Measurements from ENCODE around the gene SIRT6. TPM values are rescaled to one million over a fixed set of nuclear protein-coding genes. Genes with fewer than 3 reads are reported as not detected.
A peak's percentile ranks its signal among the peaks of the same experiment; 100 is the strongest.

The SIRT6 gene
- total RNA-seq, 1 donor, result 16.3 TPM

DNA sequence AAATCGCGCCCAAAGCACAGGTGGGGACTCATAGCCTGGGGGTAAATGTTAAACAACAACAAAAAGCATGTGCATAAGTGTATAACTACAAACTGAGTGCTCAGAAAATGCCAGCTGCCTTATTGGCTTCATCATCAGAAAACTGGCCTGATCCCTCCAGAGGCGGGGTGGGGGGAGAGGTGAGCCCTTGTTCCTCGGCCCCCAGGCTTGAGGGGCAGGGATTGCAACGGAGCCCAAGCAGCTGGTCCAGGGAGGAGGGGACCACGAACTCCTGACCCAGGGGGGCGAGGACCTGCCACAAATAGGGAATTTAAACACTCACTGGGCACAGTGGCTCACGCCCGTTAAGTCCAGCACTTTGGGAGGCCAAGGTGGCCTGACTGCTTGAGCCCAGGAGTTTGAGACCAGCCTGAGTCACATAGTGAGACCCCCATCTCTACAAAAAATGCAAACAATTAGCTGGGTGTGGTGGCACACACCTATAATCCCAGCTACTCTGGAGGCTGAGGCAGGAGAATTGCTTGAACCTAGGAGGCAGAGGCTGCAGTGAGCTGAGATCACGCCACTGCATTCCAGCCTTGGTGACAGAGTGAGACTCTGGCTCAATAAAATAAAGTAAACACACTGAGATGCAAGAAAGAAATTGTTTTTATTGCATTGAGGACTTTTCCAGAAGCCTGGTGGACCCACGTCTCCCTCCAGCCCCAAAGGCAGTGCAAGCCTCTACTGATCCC is 8.7 kb downstream of the SIRT6 start:
- Histone ChIP-seq H3K36me3 (ENCODE audit: insufficient read depth, low read length) (no peaks in the 10 kb centered on the region), H3K27ac (ENCODE audit: low read depth, low read length) (no peak overlapping the region), H3K4me1 (ENCODE audit: insufficient read depth, low read length) (no peaks in the 10 kb centered on the region), H3K27me3 (ENCODE audit: insufficient read depth, low read length) (peaks cover 2% of the 10 kb centered on the region), H3K4me2 (ENCODE audit: insufficient read depth, low read length) (no peak overlapping the region), H3K79me2 (ENCODE audit: insufficient read depth, low read length) (no peaks in the 10 kb centered on the region), H2AFZ (ENCODE audit: low read length) (no peak overlapping the region), H3K9me3 (ENCODE audit: low read depth, low read length) (no peaks in the 10 kb centered on the region), H4K20me1 (ENCODE audit: insufficient read depth, low read length) (peaks cover 3% of the 10 kb centered on the region), H3K4me3 (ENCODE audit: insufficient read depth, low read length) (no peak overlapping the region)
- DNase-seq (ENCODE audit: insufficient read length, low spot score, missing footprints), result peak; percentile 52
- TF ChIP-seq CTCF (IDR thresholded peaks at IDR 0.05; ENCODE audit: extremely low read depth, low read depth, low read length), result no peak

GRCh38 chr19:4172861-4173473 is 9.4 kb downstream of the SIRT6 start:
- Histone ChIP-seq H3K4me1 (ENCODE audit: insufficient read depth, low read length) (no peaks in the 10 kb centered on the region), H2AFZ (ENCODE audit: low read length) (no peak overlapping the region), H3K9me3 (ENCODE audit: low read depth, low read length) (no peaks in the 10 kb centered on the region), H3K36me3 (ENCODE audit: insufficient read depth, low read length) (no peaks in the 10 kb centered on the region), H3K27me3 (ENCODE audit: insufficient read depth, low read length) (peaks cover 2% of the 10 kb centered on the region), H3K4me2 (ENCODE audit: insufficient read depth, low read length) (no peak overlapping the region), H3K27ac (ENCODE audit: low read depth, low read length) (no peak overlapping the region), H3K79me2 (ENCODE audit: insufficient read depth, low read length) (no peaks in the 10 kb centered on the region), H3K4me3 (ENCODE audit: insufficient read depth, low read length) (no peak overlapping the region), H4K20me1 (ENCODE audit: insufficient read depth, low read length) (peaks cover 3% of the 10 kb centered on the region)
- TF ChIP-seq CTCF (IDR thresholded peaks at IDR 0.05; ENCODE audit: extremely low read depth, low read depth, low read length), result no peak
- peak; percentile 93 for DNase-seq (ENCODE audit: insufficient read length, low spot score, missing footprints)

- H2AFZ ChIP-seq (ENCODE audit: low read length), result no peak overlapping the region
- H4K20me1 ChIP-seq (ENCODE audit: insufficient read depth, low read length), result peaks cover 3% of the 10 kb centered on the region
- H3K79me2 ChIP-seq (ENCODE audit: insufficient read depth, low read length), result no peaks in the 10 kb centered on the region
- H3K4me1 ChIP-seq (ENCODE audit: insufficient read depth, low read length), result no peaks in the 10 kb centered on the region
- no peak overlapping the region for H3K27ac ChIP-seq (ENCODE audit: low read depth, low read length)
- no peak overlapping the region for H3K4me2 ChIP-seq (ENCODE audit: insufficient read depth, low read length)
- TF ChIP-seq CTCF (IDR thresholded peaks at IDR 0.05; ENCODE audit: extremely low read depth, low read depth, low read length), result no peak
- no peaks in the 10 kb centered on the region for H3K9me3 ChIP-seq (ENCODE audit: low read depth, low read length)
- DNase-seq (ENCODE audit: insufficient read length, low spot score, missing footprints), result peak; percentile 38
- no peak overlapping the region for H3K4me3 ChIP-seq (ENCODE audit: insufficient read depth, low read length)
- no peaks in the 10 kb centered on the region for H3K36me3 ChIP-seq (ENCODE audit: insufficient read depth, low read length)
- H3K27me3 ChIP-seq (ENCODE audit: insufficient read depth, low read length), result peaks cover 2% of the 10 kb centered on the region
Measured at GRCh38 chr19:4171676-4172075, 10.7 kb downstream of the SIRT6 start.

DNA sequence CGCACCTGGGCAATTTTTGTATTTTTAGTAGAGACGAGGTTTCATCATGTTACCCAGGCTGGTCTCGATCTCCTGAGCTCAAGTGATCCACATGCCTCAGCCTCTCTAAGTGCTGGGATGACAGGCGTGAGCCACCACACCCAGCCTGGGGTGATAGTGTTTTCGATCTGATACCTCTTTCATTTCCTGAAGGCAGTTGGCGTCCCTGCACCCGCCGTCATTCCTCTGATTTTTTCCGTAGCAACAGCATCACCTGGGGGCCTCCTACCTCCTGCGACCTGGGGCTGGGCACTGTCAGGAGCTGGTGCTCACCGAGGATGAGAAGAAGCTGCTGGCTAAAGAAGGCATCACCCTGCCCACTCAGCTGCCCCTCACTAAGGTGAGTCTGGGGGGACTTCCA is 18.1 kb downstream of the SIRT6 start:
- Histone ChIP-seq H4K20me1 (ENCODE audit: insufficient read depth, low read length) (no peaks in the 10 kb centered on the region), H2AFZ (ENCODE audit: low read length) (no peak overlapping the region)
- TF ChIP-seq CTCF (IDR thresholded peaks at IDR 0.05; ENCODE audit: extremely low read depth, low read depth, low read length), result no peak

More for the DNA sequence above, 18.1 kb downstream of the SIRT6 start:
- no peaks in the 10 kb centered on the region for H3K79me2 ChIP-seq (ENCODE audit: insufficient read depth, low read length)
- H3K4me3 ChIP-seq (ENCODE audit: insufficient read depth, low read length), result no peak overlapping the region
- H3K27me3 ChIP-seq (ENCODE audit: insufficient read depth, low read length), result peaks cover 5% of the 10 kb centered on the region
- DNase-seq (ENCODE audit: insufficient read length, low spot score, missing footprints), result peak; percentile 42
- no peaks in the 10 kb centered on the region for H3K4me1 ChIP-seq (ENCODE audit: insufficient read depth, low read length)
- no peaks in the 10 kb centered on the region for H3K36me3 ChIP-seq (ENCODE audit: insufficient read depth, low read length)
- H3K4me2 ChIP-seq (ENCODE audit: insufficient read depth, low read length), result no peak overlapping the region
- no peak overlapping the region for H3K27ac ChIP-seq (ENCODE audit: low read depth, low read length)
- H3K9me3 ChIP-seq (ENCODE audit: low read depth, low read length), result no peaks in the 10 kb centered on the region

Measured in osteoblast (primary cell).